OCI-LY7 (cell line): Measurements from ENCODE around the gene GORAB. TPM values are rescaled to one million over a fixed set of nuclear protein-coding genes. Genes with fewer than 3 reads are reported as not detected.

Source experiments
- BruUV-seq: library from RNA; stranded (reverse); fragments of 400-500 nt; replicated peaks from 2 replicates; lab custom pipeline; 2021; lab: Mats Ljungman, UMichigan
- CTCF ChIA-PET: fragments of 300-600 bp; sonication (Branson Sonifier 250); formaldehyde crosslinking; loops from one replicate; lab custom pipeline; 2022; ENCODE audit warnings: antibody characterized with exemption; ENCODE audit not compliant: unreplicated experiment; lab: Charles Lee
- POLR2A ChIA-PET: fragments of 300-600 bp; sonication (Branson Sonifier 250); formaldehyde crosslinking; loops from one replicate; lab custom pipeline; 2022; ENCODE audit warnings: antibody characterized with exemption; lab: Charles Lee
- DNase-seq: peaks from one replicate; pipeline ENCODE4 v3.0.0-alpha.2; 2015; ENCODE audit warnings: low spot score
- H2AFZ ChIP-seq: fragments of 200-600 bp; sonication (generic), shearing (Covaris generic); 2 replicates; pipeline ENCODE4 v1.6.1; 2014; ENCODE audit warnings: mild to moderate bottlenecking, antibody characterized with exemption, low read length, moderate library complexity
- H3K27ac ChIP-seq: fragments of 200-600 bp; sonication (generic); 2 replicates; pipeline ENCODE4 v1.5.1; 2014; ENCODE audit warnings: mixed run types, low read depth, mild to moderate bottlenecking, moderate library complexity, low read length, inconsistent platforms; ENCODE audit not compliant: poor library complexity, severe bottlenecking
- H3K36me3 ChIP-seq: fragments of 200-600 bp; sonication (generic); 2 replicates; pipeline ENCODE4 v1.6.1; 2014; ENCODE audit warnings: mild to moderate bottlenecking, antibody characterized with exemption, low read length, moderate library complexity, mixed read lengths; ENCODE audit not compliant: insufficient read depth
- H3K4me1 ChIP-seq: fragments of 200-600 bp; sonication (generic); 2 replicates; pipeline ENCODE4 v1.5.1; 2014; ENCODE audit warnings: mild to moderate bottlenecking, low read length; ENCODE audit not compliant: insufficient read depth, poor library complexity, severe bottlenecking
- H3K4me2 ChIP-seq: fragments of 200-600 bp; sonication (generic); 2 replicates; pipeline ENCODE4 v1.6.1; 2014; ENCODE audit warnings: mild to moderate bottlenecking, low read length
- H3K4me3 ChIP-seq: fragments of 200-600 bp; sonication (generic); 2 replicates; pipeline ENCODE4 v1.5.1; 2014; ENCODE audit warnings: mild to moderate bottlenecking, low read depth, low read length; ENCODE audit not compliant: poor library complexity, severe bottlenecking
- H3K79me2 ChIP-seq: fragments of 200-600 bp; sonication (generic); 2 replicates; pipeline ENCODE4 v1.6.1; 2016; ENCODE audit warnings: low read depth, mild to moderate bottlenecking, low read length, moderate library complexity, mixed read lengths; ENCODE audit not compliant: insufficient read depth
- H3K9me2 ChIP-seq: fragments of 200-600 bp; sonication (generic); 2 replicates; pipeline ENCODE4 v1.6.1; 2016; ENCODE audit warnings: mild to moderate bottlenecking, low read length, mixed read lengths; ENCODE audit not compliant: insufficient read depth
- H3K9me3 ChIP-seq: fragments of 200-600 bp; sonication (generic); 2 replicates; pipeline ENCODE4 v1.6.1; 2014; ENCODE audit warnings: mild to moderate bottlenecking, mixed run types, low read length, mixed read lengths
- H4K20me1 ChIP-seq: fragments of 200-600 bp; sonication (generic); 2 replicates; pipeline ENCODE4 v1.6.1; 2014; ENCODE audit warnings: mild to moderate bottlenecking, antibody characterized with exemption, low read length, moderate library complexity, mixed read lengths; ENCODE audit not compliant: insufficient read depth
- EZH2phosphoT487 ChIP-seq: fragments of 200-600 bp; sonication (generic); IDR thresholded peaks from 2 replicates; pipeline ENCODE4 v1.6.1; 2018; ENCODE audit warnings: low read depth, borderline replicate concordance, mild to moderate bottlenecking, mixed run types, antibody characterized with exemption, low read length, moderate library complexity, mixed read lengths
- intact Hi-C: fragments of 100-400 bp; cut with micrococcal nuclease; formaldehyde crosslinking; loops from one replicate; pipeline ENCODE4 v1.10.0; 2022; ENCODE audit not compliant: unreplicated experiment
- total RNA-seq, 2 experiments: library from RNA; depleted of rRNA in 1 of 2; stranded (reverse); fragments of >200 nt in 1 of 2; shearing (Covaris generic) in 1 of 2; gene quantifications; 2 replicates each; pipeline ENCODE4 v1.2.3, GENCODE V29; 2014 to 2022
- TF ChIP-seq, protein P1 (sequence below): fragments of 200-600 bp; sonication (generic); conservative IDR thresholded peaks from 2 replicates; pipeline ENCODE4 v1.5.1; 2014; ENCODE audit warnings: mild to moderate bottlenecking, antibody characterized with exemption, low read length, moderate library complexity, mixed read lengths

Gene GORAB
- total RNA-seq, 2 experiments from 2014 or later: 11.5 to 15.0 TPM

DNA sequence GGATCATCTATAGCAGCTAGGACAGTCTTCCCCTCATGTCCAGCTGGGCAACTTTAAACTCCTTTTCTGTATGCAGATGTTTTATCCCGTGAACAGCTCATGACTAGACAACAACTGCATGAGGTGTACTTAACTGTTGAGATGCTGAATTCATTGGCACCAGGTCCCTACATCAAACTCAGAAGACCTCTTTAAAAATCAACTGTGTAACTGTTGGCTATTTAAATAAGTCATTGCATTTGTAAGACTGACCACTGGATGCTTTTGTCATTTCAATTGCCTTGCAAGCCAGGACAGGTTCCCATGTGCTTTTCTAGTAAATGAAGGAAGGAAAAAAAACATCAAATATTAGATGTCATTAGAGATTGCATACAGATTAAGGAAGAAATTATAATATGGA lies 28.3 kb upstream of the GORAB start:
- intact Hi-C loops: no loop called here
- H3K4me2 ChIP-seq: no peak overlapping the region
- H4K20me1 ChIP-seq: no peaks in the 10 kb centered on the region
- no peak overlapping the region for H3K4me3 ChIP-seq
- CTCF ChIA-PET: no interaction called here
- no peaks in the 10 kb centered on the region for H3K79me2 ChIP-seq
- no peak for TF ChIP-seq EZH2phosphoT487
- TF ChIP-seq, protein P1, sequence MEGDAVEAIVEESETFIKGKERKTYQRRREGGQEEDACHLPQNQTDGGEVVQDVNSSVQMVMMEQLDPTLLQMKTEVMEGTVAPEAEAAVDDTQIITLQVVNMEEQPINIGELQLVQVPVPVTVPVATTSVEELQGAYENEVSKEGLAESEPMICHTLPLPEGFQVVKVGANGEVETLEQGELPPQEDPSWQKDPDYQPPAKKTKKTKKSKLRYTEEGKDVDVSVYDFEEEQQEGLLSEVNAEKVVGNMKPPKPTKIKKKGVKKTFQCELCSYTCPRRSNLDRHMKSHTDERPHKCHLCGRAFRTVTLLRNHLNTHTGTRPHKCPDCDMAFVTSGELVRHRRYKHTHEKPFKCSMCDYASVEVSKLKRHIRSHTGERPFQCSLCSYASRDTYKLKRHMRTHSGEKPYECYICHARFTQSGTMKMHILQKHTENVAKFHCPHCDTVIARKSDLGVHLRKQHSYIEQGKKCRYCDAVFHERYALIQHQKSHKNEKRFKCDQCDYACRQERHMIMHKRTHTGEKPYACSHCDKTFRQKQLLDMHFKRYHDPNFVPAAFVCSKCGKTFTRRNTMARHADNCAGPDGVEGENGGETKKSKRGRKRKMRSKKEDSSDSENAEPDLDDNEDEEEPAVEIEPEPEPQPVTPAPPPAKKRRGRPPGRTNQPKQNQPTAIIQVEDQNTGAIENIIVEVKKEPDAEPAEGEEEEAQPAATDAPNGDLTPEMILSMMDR: no peak
- no peaks in the 10 kb centered on the region for H3K36me3 ChIP-seq
- no peaks in the 10 kb centered on the region for H3K9me3 ChIP-seq
- DNase-seq: no peak
- H3K9me2 ChIP-seq: no peaks in the 10 kb centered on the region; the same call in 1 of the 2 replicates
- no peak overlapping the region for H3K27ac ChIP-seq
- no peaks in the 10 kb centered on the region for H3K4me1 ChIP-seq
- no peak overlapping the region for H2AFZ ChIP-seq
- no TSS peak for BruUV-seq
- POLR2A ChIA-PET: interaction anchor here (1.0 kb wide), 1 partner anchor 28 kb away, joined by 3 read pairs; the partner anchor contains the start of gene GORAB

DNA sequence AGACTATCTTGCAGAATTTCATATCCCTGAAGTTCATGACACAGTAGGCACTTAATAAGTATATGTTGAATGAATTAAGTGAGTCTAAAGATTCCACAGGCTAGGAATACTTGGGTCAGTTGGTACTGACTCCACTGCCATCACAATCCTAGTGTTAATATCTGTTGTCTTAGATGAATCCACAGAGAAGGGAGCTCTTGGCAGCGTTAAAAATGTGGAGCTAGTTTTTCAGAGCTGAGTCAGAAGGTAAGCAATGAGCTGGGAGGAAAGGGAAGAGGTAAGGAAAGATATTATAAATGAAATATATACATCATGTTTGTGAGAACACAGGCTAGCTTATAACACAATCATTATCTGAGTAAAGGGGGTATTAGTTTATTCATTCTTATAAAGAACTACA lies 21.8 kb upstream of the GORAB start:
- H3K4me3 ChIP-seq: no peak overlapping the region
- H3K4me2 ChIP-seq: no peak overlapping the region
- no peaks in the 10 kb centered on the region; the same call in 1 of the 2 replicates for H3K9me2 ChIP-seq
- H3K9me3 ChIP-seq: no peaks in the 10 kb centered on the region
- no peak overlapping the region for H2AFZ ChIP-seq
- H4K20me1 ChIP-seq: no peaks in the 10 kb centered on the region
- CTCF ChIA-PET: no interaction called here
- no peaks in the 10 kb centered on the region for H3K79me2 ChIP-seq
- TF ChIP-seq, protein P1: no peak
- no peak for TF ChIP-seq EZH2phosphoT487
- intact Hi-C loops: no loop called here
- POLR2A ChIA-PET: no interaction called here
- BruUV-seq: no TSS peak
- H3K27ac ChIP-seq: no peak overlapping the region
- no peaks in the 10 kb centered on the region for H3K4me1 ChIP-seq
- no peak for DNase-seq
- no peaks in the 10 kb centered on the region for H3K36me3 ChIP-seq

DNA sequence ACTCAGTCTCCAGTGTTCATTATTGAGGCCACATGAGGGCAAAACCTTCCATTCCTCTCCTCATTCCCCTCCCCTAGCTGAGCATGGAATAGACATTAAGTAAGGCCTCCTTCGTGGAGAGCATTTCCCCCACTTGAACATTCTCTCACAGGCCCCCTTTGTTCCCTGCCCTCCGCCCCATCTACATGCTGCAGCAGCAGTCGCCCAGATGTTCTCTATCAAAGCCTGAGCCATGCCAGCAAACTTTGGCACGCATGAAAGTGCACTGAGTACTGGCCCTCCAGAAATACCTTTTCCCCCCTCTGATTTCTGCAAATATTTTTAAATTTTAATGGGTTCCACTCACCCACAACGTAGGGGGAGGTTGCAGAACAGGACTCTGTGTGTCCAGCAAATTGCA lies 20.9 kb upstream of the GORAB start:
- Histone ChIP-seq H4K20me1 (no peaks in the 10 kb centered on the region), H3K4me3 (no peak overlapping the region), H3K79me2 (no peaks in the 10 kb centered on the region), H3K4me2 (no peak overlapping the region), H3K9me3 (no peaks in the 10 kb centered on the region), H3K4me1 (no peaks in the 10 kb centered on the region), H2AFZ (no peak overlapping the region), H3K36me3 (no peaks in the 10 kb centered on the region), H3K9me2 (no peaks in the 10 kb centered on the region; the same call in 1 of the 2 replicates), H3K27ac (no peak overlapping the region)
- BruUV-seq: no TSS peak
- POLR2A ChIA-PET: no interaction called here
- TF ChIP-seq, protein P1: no peak
- no peak for TF ChIP-seq EZH2phosphoT487
- no peak for DNase-seq
- CTCF ChIA-PET: no interaction called here
- intact Hi-C loops: no loop called here
